ENCODE results near the gene SOX13.

Gene SOX13

DNA sequence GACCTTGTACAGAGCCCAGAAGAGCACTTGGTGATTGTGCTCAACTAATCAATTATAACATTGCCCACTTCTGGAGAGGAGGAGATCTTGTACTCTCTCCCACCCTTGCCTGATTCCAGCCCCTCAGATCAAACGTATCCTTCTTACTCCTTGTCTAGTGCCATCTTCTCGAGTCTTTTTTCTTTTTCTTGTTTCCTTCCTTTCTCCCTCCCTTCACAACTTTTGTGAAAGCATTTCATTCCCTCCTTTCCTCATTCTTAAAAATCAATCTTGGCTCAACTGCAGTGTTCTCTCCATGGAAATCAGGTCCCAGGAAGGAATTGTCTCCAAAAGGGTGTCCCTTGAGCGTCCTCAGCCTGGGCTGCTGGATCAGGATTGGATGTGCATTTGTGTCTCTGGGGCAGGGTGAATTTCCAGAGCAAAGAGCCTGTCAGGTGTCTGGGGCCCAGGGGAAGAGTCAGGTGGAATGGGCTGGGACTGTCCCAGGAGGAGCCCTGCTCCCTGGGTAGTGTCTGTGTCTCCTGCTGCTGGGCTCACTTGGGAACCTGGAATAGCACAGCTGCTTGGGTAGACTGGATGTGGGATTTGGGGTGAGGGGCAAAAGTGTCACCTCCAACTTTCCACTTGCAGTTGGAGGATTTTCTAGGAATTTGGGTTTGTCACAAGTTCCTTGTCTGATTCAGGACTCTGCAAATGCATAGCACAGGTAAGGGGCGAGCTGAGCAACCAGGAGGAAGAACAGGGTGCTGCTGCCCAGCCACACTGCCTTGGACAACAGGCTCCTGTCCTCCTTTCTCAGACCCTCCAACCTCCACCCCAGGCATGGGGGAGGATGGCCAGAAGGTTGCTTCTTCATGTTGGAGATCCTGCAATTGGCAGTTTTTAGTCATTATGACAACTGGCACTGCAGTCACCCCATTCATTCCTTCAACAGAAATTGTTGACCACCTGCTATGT is 3.3 kb downstream of the SOX13 start:
- Histone ChIP-seq H3K36me3 (ENCODE audit: control insufficient read depth in 2 of 2, insufficient read depth in 2 of 2, low read length in 2 of 2) (no peaks in the 10 kb centered on the region), H3K4me1 (ENCODE audit: control insufficient read depth in 2 of 2, insufficient read depth in 2 of 2, low read length in 2 of 2) (peaks cover 19 to 32% of the 10 kb centered on the region in 2 donors), H3K27me3 (ENCODE audit: control insufficient read depth in 2 of 2, insufficient read depth in 2 of 2, low read length in 2 of 2) (peaks cover 0 to 5% of the 10 kb centered on the region in 2 donors), H3K9ac (ENCODE audit: low read depth in 1 of 2, low read length in 2 of 2) (peak overlapping the region; percentile 18 to 73), H3K27ac (ENCODE audit: low read depth in 2 of 2, low read length in 2 of 2) (no peak overlapping the region), H3K9me3 (ENCODE audit: control insufficient read depth in 2 of 2, low read length in 2 of 2) (no peaks in the 10 kb centered on the region), H3K4me3 (ENCODE audit: low read length in 2 of 2) (peak overlapping the region in 1 of 2 donors; percentile 82)

DNA sequence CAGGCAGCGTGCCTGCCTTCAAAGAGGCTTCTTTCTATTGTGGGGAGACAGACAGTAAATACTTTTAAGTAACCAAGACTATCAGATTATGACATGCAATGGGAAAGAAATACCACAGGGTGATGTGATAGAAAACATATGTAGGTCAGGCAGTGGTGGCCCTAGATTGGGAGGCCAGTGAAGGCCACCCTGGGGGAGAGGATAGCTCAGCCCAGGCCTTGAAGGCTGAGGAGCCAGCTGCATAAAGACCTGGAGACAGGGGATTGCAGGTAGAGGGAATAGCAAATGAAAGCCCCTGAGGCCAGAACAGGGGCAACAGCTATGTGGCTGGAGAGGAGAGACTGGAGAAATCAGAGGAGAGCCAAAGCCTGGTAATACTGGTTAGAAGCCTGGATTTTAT is 4.0 kb downstream of the SOX13 start:
- H3K9ac ChIP-seq (ENCODE audit: low read depth in 1 of 2, low read length in 2 of 2), result no peak overlapping the region
- H3K4me1 ChIP-seq (ENCODE audit: control insufficient read depth in 2 of 2, insufficient read depth in 2 of 2, low read length in 2 of 2), result peaks cover 19 to 32% of the 10 kb centered on the region in 2 donors
- no peaks in the 10 kb centered on the region for H3K36me3 ChIP-seq (ENCODE audit: control insufficient read depth in 2 of 2, insufficient read depth in 2 of 2, low read length in 2 of 2)
- no peaks in the 10 kb centered on the region for H3K9me3 ChIP-seq (ENCODE audit: control insufficient read depth in 2 of 2, low read length in 2 of 2)
- H3K27me3 ChIP-seq (ENCODE audit: control insufficient read depth in 2 of 2, insufficient read depth in 2 of 2, low read length in 2 of 2), result peaks cover 0 to 2% of the 10 kb centered on the region in 2 donors
- no peak overlapping the region for H3K4me3 ChIP-seq (ENCODE audit: low read length in 2 of 2)
- H3K27ac ChIP-seq (ENCODE audit: low read depth in 2 of 2, low read length in 2 of 2), result no peak overlapping the region

- Histone ChIP-seq H3K27ac (ENCODE audit: low read depth in 2 of 2, low read length in 2 of 2) (peak overlapping the region; percentile 1 to 11), H3K4me1 (ENCODE audit: control insufficient read depth in 2 of 2, insufficient read depth in 2 of 2, low read length in 2 of 2) (peaks cover 19 to 33% of the 10 kb centered on the region in 2 donors), H3K9me3 (ENCODE audit: control insufficient read depth in 2 of 2, low read length in 2 of 2) (no peaks in the 10 kb centered on the region), H3K36me3 (ENCODE audit: control insufficient read depth in 2 of 2, insufficient read depth in 2 of 2, low read length in 2 of 2) (no peaks in the 10 kb centered on the region), H3K9ac (ENCODE audit: low read depth in 1 of 2, low read length in 2 of 2) (peak overlapping the region in 1 of 2 donors; percentile 37), H3K4me3 (ENCODE audit: low read length in 2 of 2) (no peak overlapping the region), H3K27me3 (ENCODE audit: control insufficient read depth in 2 of 2, insufficient read depth in 2 of 2, low read length in 2 of 2) (peaks cover 0 to 2% of the 10 kb centered on the region in 2 donors)
These were observed 5.2 kb downstream of the SOX13 start for GRCh38 chr1:204077979-204078696.

GRCh38 chr1:204079608-204079999 is 6.7 kb downstream of the SOX13 start:
- no peak overlapping the region for H3K4me3 ChIP-seq (ENCODE audit: low read length in 2 of 2)
- no peaks in the 10 kb centered on the region for H3K36me3 ChIP-seq (ENCODE audit: control insufficient read depth in 2 of 2, insufficient read depth in 2 of 2, low read length in 2 of 2)
- H3K27me3 ChIP-seq (ENCODE audit: control insufficient read depth in 2 of 2, insufficient read depth in 2 of 2, low read length in 2 of 2), result peaks cover 0 to 2% of the 10 kb centered on the region in 2 donors
- peak overlapping the region; percentile 19 to 64 for H3K27ac ChIP-seq (ENCODE audit: low read depth in 2 of 2, low read length in 2 of 2)
- no peaks in the 10 kb centered on the region for H3K9me3 ChIP-seq (ENCODE audit: control insufficient read depth in 2 of 2, low read length in 2 of 2)
- peak overlapping the region in 1 of 2 donors; percentile 19 for H3K9ac ChIP-seq (ENCODE audit: low read depth in 1 of 2, low read length in 2 of 2)
- H3K4me1 ChIP-seq (ENCODE audit: control insufficient read depth in 2 of 2, insufficient read depth in 2 of 2, low read length in 2 of 2), result peaks cover 31 to 47% of the 10 kb centered on the region in 2 donors

GRCh38 chr1:204080163-204080903 is 7.4 kb downstream of the SOX13 start:
- no peaks in the 10 kb centered on the region for H3K27me3 ChIP-seq (ENCODE audit: control insufficient read depth in 2 of 2, insufficient read depth in 2 of 2, low read length in 2 of 2)
- peak overlapping the region in 1 of 2 donors; percentile 66 for H3K9ac ChIP-seq (ENCODE audit: low read depth in 1 of 2, low read length in 2 of 2)
- H3K4me1 ChIP-seq (ENCODE audit: control insufficient read depth in 2 of 2, insufficient read depth in 2 of 2, low read length in 2 of 2), result peaks cover 28 to 42% of the 10 kb centered on the region in 2 donors
- peak overlapping the region; percentile 13 to 33 for H3K4me3 ChIP-seq (ENCODE audit: low read length in 2 of 2)
- peak overlapping the region; percentile 19 to 64 for H3K27ac ChIP-seq (ENCODE audit: low read depth in 2 of 2, low read length in 2 of 2)
- no peaks in the 10 kb centered on the region for H3K36me3 ChIP-seq (ENCODE audit: control insufficient read depth in 2 of 2, insufficient read depth in 2 of 2, low read length in 2 of 2)
- H3K9me3 ChIP-seq (ENCODE audit: control insufficient read depth in 2 of 2, low read length in 2 of 2), result no peaks in the 10 kb centered on the region

DNA sequence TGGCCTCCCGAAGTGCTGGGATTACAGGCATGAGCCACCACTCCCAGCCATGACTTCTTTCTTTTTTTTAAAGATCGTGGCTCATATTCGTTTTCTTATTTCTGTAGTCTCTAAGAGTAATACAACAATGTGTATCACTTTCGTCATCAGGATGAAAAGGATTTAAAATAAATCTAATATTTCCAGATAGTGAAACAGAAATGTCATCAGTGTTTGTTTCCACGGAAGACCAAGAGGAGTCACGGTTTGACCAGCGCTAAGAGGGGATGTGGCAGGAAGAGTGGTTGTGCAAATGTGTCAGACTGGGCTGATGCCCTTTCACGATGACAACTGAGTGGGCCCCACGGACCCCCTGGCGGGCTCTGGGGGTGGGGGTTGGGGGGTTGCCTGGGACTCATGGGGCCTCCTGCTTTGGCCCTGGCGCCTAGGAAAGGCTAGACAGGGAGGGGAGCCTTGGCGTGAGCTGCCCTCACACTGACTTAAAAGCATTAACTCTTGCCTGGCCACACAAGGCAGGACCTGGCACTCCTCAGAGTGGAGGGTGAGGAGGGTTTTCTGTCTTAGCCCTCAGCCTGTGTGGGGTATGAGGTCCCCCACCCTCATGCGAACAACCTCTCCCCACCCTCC is 8.4 kb downstream of the SOX13 start:
- H3K9ac ChIP-seq (ENCODE audit: low read depth in 1 of 2, low read length in 2 of 2), result no peak overlapping the region
- H3K27me3 ChIP-seq (ENCODE audit: control insufficient read depth in 2 of 2, insufficient read depth in 2 of 2, low read length in 2 of 2), result no peaks in the 10 kb centered on the region
- H3K36me3 ChIP-seq (ENCODE audit: control insufficient read depth in 2 of 2, insufficient read depth in 2 of 2, low read length in 2 of 2), result no peaks in the 10 kb centered on the region
- no peak overlapping the region for H3K4me3 ChIP-seq (ENCODE audit: low read length in 2 of 2)
- no peak overlapping the region for H3K27ac ChIP-seq (ENCODE audit: low read depth in 2 of 2, low read length in 2 of 2)
- no peaks in the 10 kb centered on the region for H3K9me3 ChIP-seq (ENCODE audit: control insufficient read depth in 2 of 2, low read length in 2 of 2)
- peaks cover 26 to 37% of the 10 kb centered on the region in 2 donors for H3K4me1 ChIP-seq (ENCODE audit: control insufficient read depth in 2 of 2, insufficient read depth in 2 of 2, low read length in 2 of 2)

- Histone ChIP-seq H3K4me1 (ENCODE audit: control insufficient read depth in 2 of 2, insufficient read depth in 2 of 2, low read length in 2 of 2) (peaks cover 26 to 37% of the 10 kb centered on the region in 2 donors), H3K36me3 (ENCODE audit: control insufficient read depth in 2 of 2, insufficient read depth in 2 of 2, low read length in 2 of 2) (no peaks in the 10 kb centered on the region), H3K9ac (ENCODE audit: low read depth in 1 of 2, low read length in 2 of 2) (no peak overlapping the region), H3K4me3 (ENCODE audit: low read length in 2 of 2) (no peak overlapping the region), H3K27ac (ENCODE audit: low read depth in 2 of 2, low read length in 2 of 2) (no peak overlapping the region), H3K27me3 (ENCODE audit: control insufficient read depth in 2 of 2, insufficient read depth in 2 of 2, low read length in 2 of 2) (no peaks in the 10 kb centered on the region), H3K9me3 (ENCODE audit: control insufficient read depth in 2 of 2, low read length in 2 of 2) (no peaks in the 10 kb centered on the region)
These were observed 9.0 kb downstream of the SOX13 start for GRCh38 chr1:204081791-204082513.

GRCh38 chr1:204083491-204083890 is 10.6 kb downstream of the SOX13 start:
- H3K27me3 ChIP-seq (ENCODE audit: control insufficient read depth in 2 of 2, insufficient read depth in 2 of 2, low read length in 2 of 2), result no peaks in the 10 kb centered on the region
- no peaks in the 10 kb centered on the region for H3K36me3 ChIP-seq (ENCODE audit: control insufficient read depth in 2 of 2, insufficient read depth in 2 of 2, low read length in 2 of 2)
- H3K4me1 ChIP-seq (ENCODE audit: control insufficient read depth in 2 of 2, insufficient read depth in 2 of 2, low read length in 2 of 2), result peaks cover 35 to 43% of the 10 kb centered on the region in 2 donors
- H3K9ac ChIP-seq (ENCODE audit: low read depth in 1 of 2, low read length in 2 of 2), result peak overlapping the region in 1 of 2 donors; percentile 69
- peak overlapping the region in 1 of 2 donors; percentile 72 for H3K27ac ChIP-seq (ENCODE audit: low read depth in 2 of 2, low read length in 2 of 2)
- no peak overlapping the region for H3K4me3 ChIP-seq (ENCODE audit: low read length in 2 of 2)
- no peaks in the 10 kb centered on the region for H3K9me3 ChIP-seq (ENCODE audit: control insufficient read depth in 2 of 2, low read length in 2 of 2)

DNA sequence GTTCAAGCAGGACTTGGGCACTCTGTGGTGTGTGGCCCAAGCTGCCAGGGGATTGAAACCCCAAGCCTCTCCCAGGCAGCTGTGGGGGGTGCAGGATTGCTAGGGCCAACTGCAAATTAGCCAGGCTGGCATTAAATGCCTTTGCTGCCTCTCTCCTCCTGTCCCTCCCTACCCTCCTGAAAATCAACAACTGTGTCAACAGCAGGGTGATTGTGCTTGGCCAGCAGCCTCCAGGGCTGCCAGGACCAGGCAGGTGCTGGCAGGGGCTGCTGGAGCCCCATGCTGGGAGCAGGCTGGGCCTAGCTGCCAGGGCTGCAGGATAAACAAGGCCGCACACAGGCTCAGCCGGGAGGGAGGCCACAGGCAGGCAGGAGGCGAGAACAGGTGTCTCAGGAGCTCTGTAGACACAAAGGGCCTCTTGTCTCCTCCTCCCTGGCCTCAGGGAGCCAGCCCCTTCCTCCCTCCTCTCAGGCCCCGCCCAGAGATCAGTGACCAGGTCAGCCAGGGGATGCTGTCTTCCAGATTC is 11.4 kb downstream of the SOX13 start:
- H3K4me3 ChIP-seq (ENCODE audit: low read length in 2 of 2), result no peak overlapping the region
- H3K27me3 ChIP-seq (ENCODE audit: control insufficient read depth in 2 of 2, insufficient read depth in 2 of 2, low read length in 2 of 2), result no peaks in the 10 kb centered on the region
- H3K36me3 ChIP-seq (ENCODE audit: control insufficient read depth in 2 of 2, insufficient read depth in 2 of 2, low read length in 2 of 2), result no peaks in the 10 kb centered on the region
- H3K9me3 ChIP-seq (ENCODE audit: control insufficient read depth in 2 of 2, low read length in 2 of 2), result no peaks in the 10 kb centered on the region
- H3K9ac ChIP-seq (ENCODE audit: low read depth in 1 of 2, low read length in 2 of 2), result peak overlapping the region; percentile 47 to 69
- H3K4me1 ChIP-seq (ENCODE audit: control insufficient read depth in 2 of 2, insufficient read depth in 2 of 2, low read length in 2 of 2), result peaks cover 43 to 49% of the 10 kb centered on the region in 2 donors
- peak overlapping the region; percentile 72 to 76 for H3K27ac ChIP-seq (ENCODE audit: low read depth in 2 of 2, low read length in 2 of 2)

Measured in mucosa of rectum (tissue), 2 donors.